Urinary bladder (tissue), 4 donors: Measurements from ENCODE around the gene PTGR3. TPM values are rescaled to one million over a fixed set of nuclear protein-coding genes. Genes with fewer than 3 reads are reported as not detected.

Experiments
- DNase-seq: peaks from one replicate; pipeline ENCODE4 v3.0.0-alpha.2; 2015; ENCODE audit errors: extremely low spot score
- H3K27ac ChIP-seq: one replicate; pipeline ENCODE4 v1.5.1; 2013; ENCODE audit warnings: low read depth, mild to moderate bottlenecking, moderate library complexity
- H3K36me3 ChIP-seq: one replicate; pipeline ENCODE4 v1.6.1; 2013; ENCODE audit warnings: mild to moderate bottlenecking, moderate library complexity; ENCODE audit not compliant: insufficient read depth
- H3K4me1 ChIP-seq: one replicate; pipeline ENCODE4 v1.6.1; 2013; ENCODE audit warnings: mild to moderate bottlenecking, moderate library complexity; ENCODE audit not compliant: insufficient read depth
- H3K4me3 ChIP-seq: one replicate; pipeline ENCODE4 v1.5.1; 2013; ENCODE audit warnings: low read depth, low read length
- WGBS: extraction: QIAGEN DNeasy Blood & Tissue Kit; methylation state at CpG from one replicate; pipeline ENCODE4 v1.1.7; 2013; 5-methylcytosine and 5-hydroxymethylcytosine counted together
- polyA plus RNA-seq: library from polyadenylated mRNA; stranded (reverse); fragments of 200-250 nt; gene quantifications from one replicate; pipeline ENCODE4 v1.2.3, GENCODE V29; 2013
- total RNA-seq: library from RNA; depleted of rRNA; stranded (reverse); fragments of >200 nt; gene quantifications from one replicate; pipeline ENCODE4 v1.2.3, GENCODE V29; 2014
- donor health status: healthy with polysubstance abuse.
- donor health status: healthy.

Gene PTGR3
- total and polyA plus RNA-seq, 2 donors, result 20.8 to 23.9 TPM

GRCh38 chr18:75172299-75173124 is 36.4 kb downstream of the PTGR3 start:
- DNase-seq, result no peak
- Histone ChIP-seq H3K4me1 (no peaks in the 10 kb centered on the region), H3K36me3 (no peaks in the 10 kb centered on the region), H3K4me3 (no peak overlapping the region), H3K27ac (no peak overlapping the region)
- WGBS, result 88% methylated on average over 17 of the region's 17 CpGs

- DNase-seq, result no peak
- Histone ChIP-seq H3K4me3 (no peak overlapping the region), H3K4me1 (no peaks in the 10 kb centered on the region), H3K36me3 (no peaks in the 10 kb centered on the region), H3K27ac (no peak overlapping the region)
- 89% methylated on average over 11 of the region's 11 CpGs for WGBS
These were observed 38.0 kb downstream of the PTGR3 start for GRCh38 chr18:75170916-75171315.

GRCh38 chr18:75170022-75170789 is 38.7 kb downstream of the PTGR3 start:
- no peaks in the 10 kb centered on the region for H3K36me3 ChIP-seq
- no peak overlapping the region for H3K4me3 ChIP-seq
- no peak for DNase-seq
- no peak overlapping the region for H3K27ac ChIP-seq
- H3K4me1 ChIP-seq, result no peaks in the 10 kb centered on the region
- 94% methylated on average over 34 of the region's 34 CpGs for WGBS

- Histone ChIP-seq H3K36me3 (no peaks in the 10 kb centered on the region), H3K4me1 (no peaks in the 10 kb centered on the region), H3K27ac (no peak overlapping the region), H3K4me3 (no peak overlapping the region)
- 78% methylated on average over 9 of the region's 9 CpGs for WGBS
- DNase-seq, result no peak
These were observed 39.5 kb downstream of the PTGR3 start for GRCh38 chr18:75169411-75169810.

DNA sequence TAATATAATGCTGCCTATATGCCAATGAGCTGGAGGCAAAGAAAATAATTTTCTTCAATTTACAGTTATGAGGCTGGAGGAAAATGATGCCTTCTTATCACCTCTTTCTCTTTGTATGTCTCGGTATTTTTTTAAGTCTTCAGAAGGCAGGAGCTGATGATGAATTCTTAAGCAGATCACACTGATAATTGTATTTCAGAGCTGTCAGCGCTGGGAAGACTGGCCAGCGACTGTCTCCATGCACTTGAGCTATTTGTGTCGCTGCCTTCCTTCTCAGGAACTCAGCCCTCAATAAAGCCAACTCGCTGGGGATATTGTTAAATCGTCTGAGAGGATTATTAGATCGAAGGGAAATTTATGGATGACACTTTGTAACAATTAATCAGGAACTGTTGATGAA is 40.3 kb downstream of the PTGR3 start:
- Histone ChIP-seq H3K36me3 (no peaks in the 10 kb centered on the region), H3K4me3 (no peak overlapping the region), H3K27ac (no peak overlapping the region), H3K4me1 (no peaks in the 10 kb centered on the region)
- WGBS, result 44% methylated on average over 7 of the region's 7 CpGs
- DNase-seq, result no peak

DNA sequence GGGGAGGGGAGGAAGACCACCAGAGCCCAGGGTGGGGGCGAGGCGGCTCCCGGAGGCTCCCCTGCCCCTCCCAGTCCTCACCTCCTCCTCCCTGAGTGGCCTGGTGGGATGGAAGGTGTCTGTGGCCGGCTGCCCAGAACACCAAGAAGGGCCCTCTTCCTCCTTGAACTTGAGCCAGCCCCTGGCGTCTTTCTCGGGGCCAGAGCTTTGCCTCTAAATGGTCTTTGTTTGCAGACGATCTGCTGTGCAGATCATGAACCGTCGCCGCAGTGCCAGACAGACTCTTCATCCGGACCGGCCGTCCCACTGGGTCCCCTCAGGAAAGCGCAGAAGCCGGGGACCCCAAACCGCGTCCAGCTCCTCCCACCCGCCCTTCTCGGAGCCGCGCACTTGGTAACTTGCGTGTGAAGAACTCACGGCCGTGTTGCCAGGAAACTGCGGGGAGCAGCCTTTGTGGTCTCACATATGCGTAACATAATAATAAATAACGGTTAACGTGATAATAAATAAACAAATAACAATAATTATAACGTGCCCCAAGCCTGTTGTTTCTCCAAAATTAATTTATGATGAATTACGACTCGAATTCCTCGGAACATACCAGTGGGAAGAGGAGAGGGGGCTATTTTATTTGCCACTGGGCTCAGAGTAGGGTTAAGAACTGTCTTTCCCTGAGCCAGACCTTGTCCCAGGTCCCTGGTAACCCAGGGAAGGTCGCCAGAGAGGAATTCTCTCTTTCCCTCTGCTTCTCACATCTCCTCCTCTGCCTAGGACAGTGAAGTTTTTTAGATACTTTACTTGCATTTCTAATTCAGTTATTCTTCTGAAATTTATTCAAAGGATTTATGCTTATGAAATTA is 41.0 kb downstream of the PTGR3 start:
- Histone ChIP-seq H3K4me1 (no peaks in the 10 kb centered on the region), H3K4me3 (no peak overlapping the region), H3K36me3 (no peaks in the 10 kb centered on the region), H3K27ac (no peak overlapping the region)
- no peak for DNase-seq
- WGBS, result 66% methylated on average over 33 of the region's 33 CpGs

- DNase-seq, result no peak
- Histone ChIP-seq H3K4me1 (no peaks in the 10 kb centered on the region), H3K36me3 (no peaks in the 10 kb centered on the region), H3K27ac (no peak overlapping the region), H3K4me3 (no peak overlapping the region)
- WGBS, result 94% methylated on average over 10 of the region's 10 CpGs
These were observed 41.8 kb downstream of the PTGR3 start for GRCh38 chr18:75167137-75167536.

DNA sequence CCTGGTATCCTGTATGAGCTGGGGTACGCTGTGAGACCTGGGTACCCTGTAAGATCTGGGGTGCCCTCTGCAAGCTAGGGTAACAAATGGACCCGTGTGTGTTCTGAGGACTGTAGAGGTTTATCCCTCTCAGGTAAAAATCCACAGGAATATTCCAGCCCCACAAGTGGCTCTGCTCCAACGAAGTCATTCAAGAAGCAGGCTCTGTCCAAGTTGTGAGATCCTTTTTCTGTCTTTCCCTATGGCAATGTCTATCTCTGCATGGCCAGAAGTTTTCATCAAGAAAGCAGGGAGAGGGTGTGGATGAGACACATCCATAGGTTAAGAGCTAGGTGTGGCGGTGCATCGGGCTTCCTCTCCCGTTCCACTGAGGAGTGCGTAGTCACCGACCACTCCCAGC is 43.0 kb downstream of the PTGR3 start:
- Histone ChIP-seq H3K36me3 (no peaks in the 10 kb centered on the region), H3K27ac (no peak overlapping the region), H3K4me3 (no peak overlapping the region), H3K4me1 (no peaks in the 10 kb centered on the region)
- 94% methylated on average over 8 of the region's 8 CpGs for WGBS
- DNase-seq, result no peak

GRCh38 chr18:75164479-75164878 is 44.5 kb downstream of the PTGR3 start:
- Histone ChIP-seq H3K36me3 (no peaks in the 10 kb centered on the region), H3K4me3 (no peak overlapping the region), H3K27ac (no peak overlapping the region), H3K4me1 (no peaks in the 10 kb centered on the region)
- no peak for DNase-seq
- WGBS, result 94% methylated on average over 3 of the region's 3 CpGs

DNA sequence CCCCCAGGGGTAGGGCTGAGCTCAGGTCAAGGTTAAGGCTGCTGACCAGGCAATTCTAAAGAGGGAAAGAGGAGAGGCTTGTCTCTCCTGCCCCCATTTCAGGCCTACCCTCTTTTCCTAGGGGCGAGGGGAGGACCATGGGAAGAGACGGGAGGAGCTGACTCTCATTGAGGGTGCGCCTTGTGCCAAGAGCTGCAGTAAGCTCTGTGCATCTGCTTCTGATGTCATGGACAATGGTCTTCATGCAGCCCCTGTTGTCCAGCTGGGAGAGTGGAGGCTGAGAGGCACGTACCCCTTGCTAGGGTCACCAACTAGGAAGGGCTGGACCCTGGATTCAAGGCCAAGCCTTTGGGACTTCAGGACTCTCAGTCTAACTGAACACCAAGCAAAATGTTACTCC is 45.2 kb downstream of the PTGR3 start:
- H3K36me3 ChIP-seq, result no peaks in the 10 kb centered on the region
- H3K27ac ChIP-seq, result no peak overlapping the region
- no peaks in the 10 kb centered on the region for H3K4me1 ChIP-seq
- DNase-seq, result no peak
- no peak overlapping the region for H3K4me3 ChIP-seq
- WGBS, result 95% methylated on average over 4 of the region's 4 CpGs

DNA sequence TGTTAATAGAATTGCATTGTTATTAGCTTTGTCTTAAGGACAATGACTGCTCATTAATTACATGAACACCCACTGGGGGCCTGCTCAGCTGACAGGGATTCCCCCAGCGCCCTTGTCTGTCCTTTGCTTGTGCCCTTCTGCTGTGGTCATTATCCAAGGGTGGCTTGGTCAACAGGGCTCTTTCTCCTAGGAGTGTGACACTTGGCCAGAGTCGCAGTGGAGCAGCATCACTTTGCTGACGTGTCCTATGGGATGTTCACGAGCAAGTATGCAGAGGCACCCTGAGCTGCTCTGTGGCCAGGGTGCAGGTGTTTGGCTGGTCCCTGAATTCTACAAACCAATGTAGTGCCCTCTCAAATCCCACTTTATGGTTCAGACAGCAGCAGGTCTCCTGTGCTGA is 46.0 kb downstream of the PTGR3 start:
- H3K36me3 ChIP-seq, result no peaks in the 10 kb centered on the region
- no peak overlapping the region for H3K4me3 ChIP-seq
- H3K27ac ChIP-seq, result no peak overlapping the region
- no peak for DNase-seq
- no peaks in the 10 kb centered on the region for H3K4me1 ChIP-seq
- WGBS, result 96% methylated on average over 4 of the region's 4 CpGs

- DNase-seq, result no peak
- H3K36me3 ChIP-seq, result no peaks in the 10 kb centered on the region
- no peak overlapping the region for H3K4me3 ChIP-seq
- H3K27ac ChIP-seq, result no peak overlapping the region
- H3K4me1 ChIP-seq, result no peaks in the 10 kb centered on the region
- 43% methylated on average over 3 of the region's 3 CpGs for WGBS
These were observed 46.5 kb downstream of the PTGR3 start for GRCh38 chr18:75162467-75162866.

DNA sequence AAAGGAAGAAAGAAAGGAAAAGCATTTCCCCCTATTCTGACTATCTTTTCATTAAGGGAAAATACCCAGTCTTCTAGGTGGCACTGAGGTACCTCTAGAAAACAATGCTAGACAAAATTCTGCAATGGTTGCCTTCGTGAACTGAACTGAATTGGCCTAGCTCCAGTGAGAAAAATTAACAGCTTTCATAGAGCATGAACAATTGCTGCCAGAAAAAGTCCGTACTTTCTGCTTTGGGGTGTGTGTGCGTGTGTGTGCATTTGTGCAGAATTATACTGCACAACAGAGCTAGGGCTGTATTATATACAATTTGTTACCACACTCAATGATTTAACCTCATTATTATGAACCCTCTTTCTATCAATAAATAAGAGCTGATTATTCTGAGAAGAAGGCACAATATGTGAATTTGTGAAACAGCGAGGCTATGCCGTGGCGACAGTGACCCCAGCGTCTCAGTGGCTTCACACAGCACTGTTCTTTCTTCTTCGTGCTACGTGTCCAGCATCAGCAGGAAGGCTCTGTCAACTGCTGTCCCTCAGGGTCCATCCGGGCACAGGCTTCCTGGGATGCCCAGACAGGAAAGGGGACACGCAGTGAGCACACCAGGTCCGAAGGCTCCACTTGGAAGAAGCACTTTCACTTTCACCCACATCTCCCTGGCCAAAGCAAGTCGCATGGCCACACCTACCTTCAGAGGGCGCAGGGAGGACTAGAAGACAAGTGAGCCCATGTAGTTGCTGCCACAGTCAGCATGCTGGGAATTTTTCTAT is 47.5 kb downstream of the PTGR3 start:
- Histone ChIP-seq H3K4me3 (peak overlapping the region; percentile 29), H3K27ac (no peak overlapping the region), H3K4me1 (no peaks in the 10 kb centered on the region), H3K36me3 (no peaks in the 10 kb centered on the region)
- DNase-seq, result no peak
- 76% methylated on average over 14 of the region's 14 CpGs for WGBS
